ENCODE results near the gene MED13L.

- TF ChIP-seq CTCF (IDR thresholded peaks at IDR 0.05; ENCODE audit: insufficient read depth, low read length, poor library complexity, severe bottlenecking): no peak
- TF ChIP-seq EZH2phosphoT487 (conservative IDR thresholded peaks at IDR 0.05; ENCODE audit: low read length): no peak
These were observed 199.1 kb downstream of the MED13L start for GRCh38 chr12:116078396-116078795.

All from SU-DHL-6 (cell line).